HG03097 (cell line): Measurements from ENCODE around the gene SURF2.
"Not testable (repeated sequence)": the region's sequence is repeated elsewhere in the genome, so short reads cannot be mapped to it uniquely, and the experiment has no call there.

ENCODE experiments used
- ATAC-seq: cut with Tn5 transposase; IDR thresholded peaks from one replicate; pipeline ENCODE4 v1.9.1; 2021; ENCODE audit not compliant: unreplicated experiment, low FRiP score

SURF2 gene

GRCh38 chr9:133356391-133357091, at the start of gene SURF2, which contains the start of gene SURF1:
Gene SURF2, plus strand, starts transcription at chr9:133356550. Its CDS starts 43 bp downstream, at chr9:133356593.
Gene SURF1, minus strand, starts transcription at chr9:133356487. Its CDS starts 34 bp downstream, at chr9:133356453.
- ATAC-seq = no peak

GRCh38 chr9:133307301-133307700, 49.0 kb upstream of the SURF2 start:
- no peak for ATAC-seq

GRCh38 chr9:133309608-133310007, 46.7 kb upstream of the SURF2 start:
- no peak for ATAC-seq

GRCh38 chr9:133315997-133316396, 40.4 kb upstream of the SURF2 start:
- ATAC-seq = no peak

- ATAC-seq = not testable (repeated sequence)
These were observed 38.8 kb upstream of the SURF2 start for GRCh38 chr9:133317551-133317950.

GRCh38 chr9:133320421-133320881, 35.9 kb upstream of the SURF2 start:
- ATAC-seq = no peak

GRCh38 chr9:133321411-133321935, 34.9 kb upstream of the SURF2 start:
- ATAC-seq = no peak

- no peak for ATAC-seq
These were observed 33.6 kb upstream of the SURF2 start for GRCh38 chr9:133322701-133323100.

- no peak for ATAC-seq
These were observed 33.1 kb upstream of the SURF2 start for GRCh38 chr9:133323211-133323610.

- no peak for ATAC-seq
These were observed 32.2 kb upstream of the SURF2 start for GRCh38 chr9:133323991-133324703.

GRCh38 chr9:133327021-133327420, 29.3 kb upstream of the SURF2 start:
- ATAC-seq = not testable (repeated sequence)

GRCh38 chr9:133327834-133328484, 28.4 kb upstream of the SURF2 start:
- no peak for ATAC-seq

GRCh38 chr9:133329306-133330156, 26.8 kb upstream of the SURF2 start:
- not testable (repeated sequence) for ATAC-seq

GRCh38 chr9:133331221-133331620, 25.1 kb upstream of the SURF2 start:
- ATAC-seq = no peak

- no peak for ATAC-seq
These were observed 24.5 kb upstream of the SURF2 start for GRCh38 chr9:133331641-133332380.

GRCh38 chr9:133332381-133332730, 24.0 kb upstream of the SURF2 start:
- no peak for ATAC-seq

- ATAC-seq = no peak
These were observed 23.3 kb upstream of the SURF2 start for GRCh38 chr9:133333011-133333410.

GRCh38 chr9:133333566-133333965, 22.8 kb upstream of the SURF2 start:
- ATAC-seq = no peak

GRCh38 chr9:133334161-133334560, 22.2 kb upstream of the SURF2 start:
- no peak for ATAC-seq

GRCh38 chr9:133334888-133335287, 21.5 kb upstream of the SURF2 start:
- ATAC-seq = not testable (repeated sequence)
